IPS DF 6.9 (cell line): ENCODE results near the gene MORC3.
"Not testable (repeated sequence)": the region's sequence is repeated elsewhere in the genome, so short reads cannot be mapped to it uniquely, and the experiment has no call there.

Experiments
- DNase-seq: peaks from one replicate; pipeline ENCODE4 v3.0.0-alpha.2; 2013; ENCODE audit warnings: low read depth, low spot score
- H3K27ac ChIP-seq: one replicate; pipeline ENCODE4 v1.5.1; 2013; ENCODE audit warnings: low read length, control low read depth
- H3K27me3 ChIP-seq: 2 replicates; pipeline ENCODE4 v1.6.1; 2013; ENCODE audit warnings: mild to moderate bottlenecking, low read length; ENCODE audit not compliant: control insufficient read depth, insufficient read depth
- H3K36me3 ChIP-seq: 2 replicates; pipeline ENCODE4 v1.6.1; 2013; ENCODE audit warnings: low read length; ENCODE audit not compliant: control insufficient read depth, insufficient read depth
- H3K4me1 ChIP-seq: 2 replicates; pipeline ENCODE4 v1.6.1; 2013; ENCODE audit warnings: low read length; ENCODE audit not compliant: control insufficient read depth, insufficient read depth
- H3K4me3 ChIP-seq: 2 replicates; pipeline ENCODE4 v1.5.1; 2013; ENCODE audit warnings: mild to moderate bottlenecking, low read length
- H3K9me3 ChIP-seq: 2 replicates; pipeline ENCODE4 v1.6.1; 2013; ENCODE audit warnings: low read length, inconsistent platforms; ENCODE audit not compliant: control insufficient read depth, insufficient read depth
- WGBS: extraction: QIAGEN DNeasy Blood & Tissue Kit; methylation state at CpG from one replicate; pipeline ENCODE4 v1.1.7; 2013; ENCODE audit warnings: mixed read lengths, missing lambda C conversion rate; ENCODE audit not compliant: insufficient read length, insufficient coverage; 5-methylcytosine and 5-hydroxymethylcytosine counted together

Gene MORC3

GRCh38 chr21:36385233-36386030 is 65.4 kb downstream of the MORC3 start, which contains the start of gene CHAF1B:
Gene CHAF1B, plus strand, starts transcription at chr21:36385392. Its CDS starts 745 bp downstream, at chr21:36386137.
- peak; percentile 43 for DNase-seq
- no peaks in the 10 kb centered on the region for H3K27me3 ChIP-seq
- H3K9me3 ChIP-seq = no peaks in the 10 kb centered on the region
- H3K4me3 ChIP-seq = peak within 1 kb of the TSS; percentile 79; the same call in 1 of the 2 replicates
- WGBS = no CpG with 5 or more reads among the region's 77 CpGs
- H3K36me3 ChIP-seq = peaks cover 2% of the 10 kb centered on the region; the same call in 1 of the 2 replicates
- 0 out of 2 replicates have a peak, but pooled peaks cover 3% of the 10 kb centered on the region for H3K4me1 ChIP-seq
- H3K27ac ChIP-seq = no peak within 1 kb of the TSS

- peak overlapping the region; percentile 79; the same call in 1 of the 2 replicates for H3K4me3 ChIP-seq
- WGBS = no CpG with 5 or more reads among the region's 21 CpGs
Measured at GRCh38 chr21:36386031-36386642, 66.1 kb downstream of the MORC3 start.

GRCh38 chr21:36388096-36388495 is 68.1 kb downstream of the MORC3 start:
- Histone ChIP-seq H3K4me1 (0 out of 2 replicates have a peak, but pooled peaks cover 3% of the 10 kb centered on the region), H3K27ac (no peak overlapping the region), H3K9me3 (no peaks in the 10 kb centered on the region), H3K4me3 (no peak overlapping the region), H3K36me3 (peaks cover 5% of the 10 kb centered on the region), H3K27me3 (no peaks in the 10 kb centered on the region)
- WGBS = no CpG with 5 or more reads among the region's 6 CpGs
- DNase-seq = no peak

More at GRCh38 chr21:36386031-36386642, 66.1 kb downstream of the MORC3 start:
- Histone ChIP-seq H3K27ac (no peak overlapping the region), H3K4me1 (0 out of 2 replicates have a peak, but pooled peaks cover 3% of the 10 kb centered on the region), H3K9me3 (no peaks in the 10 kb centered on the region), H3K36me3 (peaks cover 2% of the 10 kb centered on the region; the same call in 1 of the 2 replicates), H3K27me3 (no peaks in the 10 kb centered on the region)
- no peak for DNase-seq

GRCh38 chr21:36388835-36389234 is 68.8 kb downstream of the MORC3 start:
- no peaks in the 10 kb centered on the region for H3K9me3 ChIP-seq
- no peak overlapping the region for H3K27ac ChIP-seq
- H3K4me3 ChIP-seq = no peak overlapping the region
- H3K27me3 ChIP-seq = no peaks in the 10 kb centered on the region
- 0 out of 2 replicates have a peak, but pooled peaks cover 3% of the 10 kb centered on the region for H3K4me1 ChIP-seq
- peak; percentile 20 for DNase-seq
- H3K36me3 ChIP-seq = peaks cover 5% of the 10 kb centered on the region
- WGBS = no CpG with 5 or more reads among the region's 10 CpGs

- H3K4me3 ChIP-seq, H3K27me3 ChIP-seq, H3K9me3 ChIP-seq, H3K4me1 ChIP-seq, H3K36me3 ChIP-seq, DNase-seq, H3K27ac ChIP-seq: not testable (repeated sequence)
- WGBS = no CpG with 5 or more reads among the region's 6 CpGs
Measured at GRCh38 chr21:36391649-36392048, 71.7 kb downstream of the MORC3 start.

GRCh38 chr21:36395353-36396111 is 75.5 kb downstream of the MORC3 start:
- DNase-seq = no peak
- no CpG with 5 or more reads among the region's 6 CpGs for WGBS
- H3K27ac ChIP-seq = no peak overlapping the region
- no peaks in the 10 kb centered on the region for H3K4me1 ChIP-seq
- H3K36me3 ChIP-seq = peaks cover 10% of the 10 kb centered on the region; the same call in 1 of the 2 replicates
- no peaks in the 10 kb centered on the region for H3K27me3 ChIP-seq
- no peak overlapping the region for H3K4me3 ChIP-seq
- no peaks in the 10 kb centered on the region for H3K9me3 ChIP-seq

GRCh38 chr21:36396325-36396724 is 76.3 kb downstream of the MORC3 start:
- no peak overlapping the region for H3K27ac ChIP-seq
- H3K4me1 ChIP-seq = no peaks in the 10 kb centered on the region
- H3K27me3 ChIP-seq = no peaks in the 10 kb centered on the region
- no peak for DNase-seq
- no CpG with 5 or more reads among the region's 3 CpGs for WGBS
- peaks cover 12% of the 10 kb centered on the region; the same call in 1 of the 2 replicates for H3K36me3 ChIP-seq
- no peak overlapping the region for H3K4me3 ChIP-seq
- no peaks in the 10 kb centered on the region for H3K9me3 ChIP-seq

- no CpG with 5 or more reads among the region's 4 CpGs for WGBS
- Histone ChIP-seq H3K4me1 (no peaks in the 10 kb centered on the region), H3K4me3 (no peak overlapping the region), H3K36me3 (peaks cover 10% of the 10 kb centered on the region; the same call in 1 of the 2 replicates), H3K27ac (no peak overlapping the region), H3K9me3 (no peaks in the 10 kb centered on the region), H3K27me3 (no peaks in the 10 kb centered on the region)
- DNase-seq = no peak
Measured at GRCh38 chr21:36396971-36397370, 77.0 kb downstream of the MORC3 start.

GRCh38 chr21:36397606-36398005 is 77.6 kb downstream of the MORC3 start:
- Histone ChIP-seq H3K4me3 (no peak overlapping the region), H3K9me3 (no peaks in the 10 kb centered on the region), H3K36me3 (peaks cover 10% of the 10 kb centered on the region; the same call in 1 of the 2 replicates), H3K27ac (no peak overlapping the region), H3K27me3 (no peaks in the 10 kb centered on the region), H3K4me1 (no peaks in the 10 kb centered on the region)
- WGBS = no CpG with 5 or more reads among the region's 5 CpGs
- DNase-seq = no peak

GRCh38 chr21:36399736-36400135 is 79.7 kb downstream of the MORC3 start:
- H3K27ac ChIP-seq, H3K4me3 ChIP-seq, DNase-seq, H3K27me3 ChIP-seq, H3K9me3 ChIP-seq, H3K4me1 ChIP-seq: not testable (repeated sequence)
- H3K36me3 ChIP-seq = peaks cover 14% of the 10 kb centered on the region; the same call in 1 of the 2 replicates
- WGBS = no CpG with 5 or more reads among the region's 9 CpGs
